GM19023 (cell line): ENCODE measurements around the gene PRIMPOL.
A peak's percentile ranks its signal among the peaks of the same experiment; 100 is the strongest.
"Not testable (repeated sequence)": the region's sequence is repeated elsewhere in the genome, so short reads cannot be mapped to it uniquely, and the experiment has no call there.

Experiments
- ATAC-seq: cut with Tn5 transposase; IDR thresholded peaks from one replicate; pipeline ENCODE4 v1.9.1; 2021; ENCODE audit warnings: mild to moderate bottlenecking, moderate library complexity; ENCODE audit not compliant: unreplicated experiment

Gene PRIMPOL

DNA sequence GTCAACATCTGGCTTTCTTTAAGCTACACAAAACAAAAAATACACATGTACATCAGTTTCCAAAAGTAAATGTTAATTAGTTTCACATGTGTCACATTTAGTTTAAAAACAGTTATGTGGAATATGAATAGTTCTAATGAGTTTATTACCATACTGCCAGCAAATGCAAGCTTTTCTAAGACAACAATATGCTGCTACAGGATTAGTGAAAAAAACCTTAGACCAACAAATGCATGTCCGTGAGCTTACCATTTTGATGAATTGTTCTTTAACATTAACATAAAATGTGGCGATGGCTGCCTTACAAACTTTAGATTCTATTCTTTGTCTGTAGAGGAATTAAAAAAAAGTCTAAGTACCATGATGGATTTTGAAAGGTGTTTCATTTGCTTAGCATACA, 52.6 kb downstream of the PRIMPOL start:
- no peak for ATAC-seq

GRCh38 chr4:184705692-184706091, 56.2 kb downstream of the PRIMPOL start:
- ATAC-seq: no peak

- no peak for ATAC-seq
These were observed 56.9 kb downstream of the PRIMPOL start for GRCh38 chr4:184706453-184706852.

DNA sequence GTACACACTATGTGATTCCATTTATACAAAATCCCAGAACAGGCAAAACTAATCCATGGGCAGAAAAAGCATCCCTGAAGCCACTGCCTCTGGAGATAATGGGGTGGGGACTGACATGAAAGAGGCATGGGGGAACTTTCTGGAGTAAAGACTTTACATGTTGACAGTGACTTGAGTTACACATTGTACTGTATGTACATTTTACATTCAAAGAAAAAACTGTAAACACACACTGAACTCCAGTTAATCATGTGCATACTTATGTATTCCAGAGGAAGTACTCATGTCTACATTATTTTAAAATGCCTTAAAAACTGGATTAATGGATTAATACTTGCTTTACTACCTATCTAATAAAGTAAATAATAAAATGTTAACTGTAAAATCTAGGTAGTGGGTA, 62.8 kb downstream of the PRIMPOL start:
- ATAC-seq: no peak

DNA sequence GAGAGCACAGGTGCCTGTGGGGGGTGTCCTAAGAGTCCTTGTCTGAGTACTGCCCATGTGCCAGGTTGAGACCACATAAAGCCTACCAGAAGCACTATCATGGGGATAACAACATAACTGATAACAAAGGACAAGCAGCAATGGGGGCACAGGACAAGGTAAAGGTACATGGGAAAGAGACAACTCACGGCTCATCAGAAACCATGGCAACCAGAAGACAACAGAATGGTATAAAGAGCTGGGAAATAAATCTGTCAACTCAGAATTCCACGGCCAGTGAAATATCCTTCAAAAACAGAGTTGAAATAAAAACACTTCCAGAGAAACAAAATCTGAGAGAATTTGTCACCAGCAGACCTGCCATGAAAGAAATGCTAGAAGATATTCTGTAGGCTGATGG, 64.3 kb downstream of the PRIMPOL start:
- ATAC-seq: no peak

GRCh38 chr4:184715526-184715925, 66.0 kb downstream of the PRIMPOL start:
- no peak for ATAC-seq

DNA sequence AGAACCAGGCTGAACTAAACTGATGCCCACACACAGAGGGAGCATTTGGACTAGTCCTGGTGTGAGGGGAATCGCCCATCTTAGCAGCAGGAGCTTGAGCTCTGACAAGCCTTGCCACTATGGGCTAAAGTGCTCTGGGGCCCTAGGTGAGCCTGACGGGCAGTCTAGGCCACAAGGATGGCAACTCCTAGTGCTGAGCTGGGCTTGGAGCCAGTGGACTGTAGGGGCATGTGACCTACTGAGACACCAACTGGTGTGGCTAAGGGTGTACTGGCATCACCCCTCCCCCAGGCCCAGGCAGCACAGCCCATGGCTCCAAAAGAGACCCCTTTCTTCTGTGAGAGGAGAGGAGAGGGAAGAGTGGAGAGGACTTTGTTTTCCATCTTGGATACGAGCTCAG, 69.9 kb downstream of the PRIMPOL start:
- no peak for ATAC-seq

GRCh38 chr4:184721254-184721653, 71.7 kb downstream of the PRIMPOL start:
- no peak for ATAC-seq

DNA sequence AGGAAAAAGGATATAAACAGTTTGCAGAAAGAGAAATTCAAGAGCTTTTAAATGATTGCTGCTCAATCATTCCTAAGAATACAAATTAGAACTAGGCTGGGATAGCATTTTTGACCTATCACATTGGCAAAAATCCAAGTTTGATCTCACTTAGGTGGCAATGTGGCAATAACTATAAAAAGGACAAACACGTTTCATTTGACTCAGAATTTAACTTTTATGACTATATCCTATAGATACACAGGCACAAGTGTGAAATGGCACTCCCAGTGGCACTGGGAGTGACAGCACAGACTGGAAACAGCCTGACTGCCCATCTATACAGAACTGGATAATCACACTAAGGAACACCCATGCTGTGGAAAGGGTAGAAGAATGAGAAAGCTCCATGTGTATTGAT, 73.3 kb downstream of the PRIMPOL start:
- no peak for ATAC-seq

DNA sequence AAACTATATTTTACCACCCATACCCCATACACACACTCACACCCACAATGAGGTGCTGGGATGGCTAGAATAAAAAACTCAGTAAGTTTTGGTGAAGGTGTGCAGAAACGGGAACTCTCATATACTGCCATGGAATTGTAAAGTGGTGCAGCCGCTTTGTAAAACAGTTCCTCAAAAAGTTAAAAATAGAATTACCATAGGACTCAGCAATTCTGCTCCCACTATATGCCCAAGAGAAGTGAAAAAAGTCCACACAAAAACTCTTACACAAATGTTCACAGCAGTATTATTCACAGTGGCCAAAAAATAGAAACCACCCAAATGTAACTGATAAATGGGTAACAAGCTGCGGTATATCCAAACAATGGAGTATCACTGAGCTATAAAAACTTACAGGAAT, 77.9 kb downstream of the PRIMPOL start:
- no peak for ATAC-seq

DNA sequence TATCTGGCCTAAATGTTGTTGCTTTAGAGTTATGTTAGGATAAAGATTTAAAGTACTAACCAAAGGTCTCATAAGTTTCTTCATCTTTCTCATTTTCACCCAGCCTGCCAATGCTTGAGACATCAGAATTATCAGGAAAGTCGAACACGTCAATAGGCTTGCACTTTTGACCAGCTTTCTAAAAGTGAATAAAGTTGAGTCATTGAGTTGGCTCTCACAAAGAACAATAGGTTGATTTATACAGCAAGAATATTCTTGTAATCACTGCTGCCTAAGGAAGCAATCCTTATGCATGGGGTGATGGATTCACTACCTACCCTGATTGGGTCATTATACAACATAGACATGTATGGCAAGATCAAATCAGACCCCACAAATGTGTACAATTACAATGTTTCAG, 79.3 kb downstream of the PRIMPOL start:
- ATAC-seq: no peak

- ATAC-seq: no peak
These were observed 80.4 kb downstream of the PRIMPOL start for GRCh38 chr4:184729946-184730345.

DNA sequence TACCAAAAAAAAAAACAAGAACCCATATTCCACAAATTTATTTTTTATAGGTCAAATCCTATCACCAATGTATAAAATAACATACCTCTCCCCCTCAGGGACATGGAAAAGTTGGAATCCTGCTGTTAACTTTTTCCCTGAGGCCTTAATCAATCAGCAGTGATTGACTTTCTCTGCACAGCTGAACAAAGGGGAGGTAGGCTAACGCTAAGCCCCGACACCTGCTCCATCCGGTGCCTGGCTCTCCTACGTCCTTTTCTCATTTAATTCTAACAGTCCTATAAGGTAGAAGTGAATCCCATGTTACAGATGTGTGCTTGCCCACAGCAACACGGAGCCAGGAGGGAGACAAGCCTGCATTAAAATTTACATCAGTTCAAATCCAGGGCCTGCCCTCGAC, 81.5 kb downstream of the PRIMPOL start:
- no peak for ATAC-seq

- ATAC-seq: no peak
These were observed 82.6 kb downstream of the PRIMPOL start for GRCh38 chr4:184732126-184732525.

GRCh38 chr4:184733654-184734524, 84.4 kb downstream of the PRIMPOL start, which contains the start of gene CENPU:
Gene CENPU, minus strand, starts transcription at chr4:184734096. Its CDS starts 34 bp downstream, at chr4:184734062.
- ATAC-seq: peak; percentile 92

- ATAC-seq: no peak
These were observed 85.2 kb downstream of the PRIMPOL start for GRCh38 chr4:184734758-184735157.

DNA sequence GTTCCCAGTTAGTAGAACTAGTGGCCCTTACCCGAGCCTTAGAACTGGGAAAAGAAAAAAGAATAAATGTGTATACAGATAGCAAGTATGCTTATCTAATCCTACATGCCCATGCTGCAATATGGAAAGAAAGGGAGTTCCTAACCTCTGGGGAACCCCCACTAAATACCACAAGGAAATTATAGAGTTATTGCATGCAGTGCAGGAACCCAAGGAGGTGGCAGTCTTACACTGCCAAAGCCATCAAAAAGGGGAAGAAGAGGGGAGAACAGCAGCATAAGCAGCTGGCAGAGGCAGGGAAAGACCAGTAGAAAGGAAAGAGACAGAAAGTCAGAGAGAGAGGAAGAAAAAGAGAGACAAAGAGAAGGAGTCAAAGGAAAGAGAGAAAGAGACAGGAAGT, 90.0 kb downstream of the PRIMPOL start:
- ATAC-seq: not testable (repeated sequence)

DNA sequence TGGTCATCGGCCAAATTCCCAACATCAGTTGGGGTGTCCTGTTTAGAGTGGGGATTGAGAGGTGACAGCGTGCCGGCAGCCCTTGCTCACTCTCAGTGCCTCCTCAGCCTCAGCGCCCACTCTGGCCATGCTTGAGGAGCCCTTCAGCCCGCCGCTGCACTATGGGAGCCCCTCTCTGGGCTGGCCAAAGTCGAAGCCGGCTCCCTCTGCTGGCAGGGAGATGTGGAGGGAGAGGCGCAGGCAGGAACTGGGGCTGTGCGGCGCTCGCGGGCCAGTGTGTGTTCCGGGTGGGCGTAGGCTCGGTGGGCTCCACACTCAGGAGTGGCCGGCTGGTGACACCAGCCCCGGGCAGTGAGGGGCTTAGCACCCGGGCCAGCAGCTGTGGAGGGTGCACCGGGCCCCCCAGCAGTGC, 91.4 kb downstream of the PRIMPOL start:
- no peak for ATAC-seq

- not testable (repeated sequence) for ATAC-seq
These were observed 92.1 kb downstream of the PRIMPOL start for GRCh38 chr4:184741651-184742050.

DNA sequence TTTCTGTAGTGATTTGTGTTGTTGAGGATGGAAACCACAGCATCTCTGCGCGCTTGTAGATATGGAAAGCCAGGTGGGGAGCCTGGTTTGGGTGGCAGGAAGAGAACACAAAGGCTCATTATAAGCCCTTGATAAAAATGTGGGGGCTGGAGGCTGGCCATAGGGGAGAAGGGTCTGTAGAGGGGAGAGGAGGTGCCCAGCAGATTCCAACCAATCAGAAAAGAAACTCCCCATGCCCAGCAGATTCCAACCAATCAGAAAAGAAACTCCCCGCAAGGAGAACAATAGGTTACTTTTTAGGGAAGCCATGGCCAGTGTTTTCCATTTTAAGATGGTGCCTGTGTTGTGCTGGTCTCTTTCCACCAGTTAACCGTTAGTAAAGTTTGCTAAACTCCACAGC, 94.1 kb downstream of the PRIMPOL start:
- ATAC-seq: no peak

DNA sequence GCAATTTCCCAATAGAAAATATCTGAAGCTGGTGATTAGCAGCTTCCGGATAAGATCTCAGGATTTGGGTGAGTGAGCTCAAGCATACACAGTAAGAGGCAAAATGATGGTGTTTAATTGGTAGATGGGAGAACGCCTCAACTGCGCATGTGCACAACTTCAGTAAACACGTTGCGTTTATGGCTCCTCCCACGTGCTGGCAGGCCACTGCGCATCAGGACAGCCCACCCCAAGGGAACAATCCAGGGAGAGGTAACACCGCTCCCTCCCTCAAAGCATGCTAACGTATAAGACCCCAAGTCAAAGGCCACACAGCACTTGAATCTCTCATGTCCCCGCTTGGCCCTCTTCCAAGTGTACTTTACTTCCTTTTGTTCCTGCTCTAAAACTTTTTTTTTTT, 94.7 kb downstream of the PRIMPOL start:
- ATAC-seq: no peak
